ENCODE measurements around the gene CBR1.

- TF ChIP-seq CTCF (conservative IDR thresholded peaks at IDR 0.05; ENCODE audit: low read depth, low read length) = no peak
- TF ChIP-seq EZH2 (IDR thresholded peaks at IDR 0.05; ENCODE audit: low read length, unreplicated experiment) = no peak
- no peak for TF ChIP-seq EZH2phosphoT487 (IDR thresholded peaks at IDR 0.05; ENCODE audit: borderline replicate concordance, low read length)
Measured at GRCh38 chr21:36070999-36071398, 1.2 kb downstream of the CBR1 start.

All from PC-3 (cell line).